NCI-H2227 (cell line): Measurements from ENCODE around the gene SLC5A12.

ENCODE experiments used
- DNase-seq: peaks from one replicate; lab custom pipeline; 2025; ENCODE audit not compliant: unreplicated experiment; lab: John Stamatoyannopoulos, UW

Gene SLC5A12, protein sequence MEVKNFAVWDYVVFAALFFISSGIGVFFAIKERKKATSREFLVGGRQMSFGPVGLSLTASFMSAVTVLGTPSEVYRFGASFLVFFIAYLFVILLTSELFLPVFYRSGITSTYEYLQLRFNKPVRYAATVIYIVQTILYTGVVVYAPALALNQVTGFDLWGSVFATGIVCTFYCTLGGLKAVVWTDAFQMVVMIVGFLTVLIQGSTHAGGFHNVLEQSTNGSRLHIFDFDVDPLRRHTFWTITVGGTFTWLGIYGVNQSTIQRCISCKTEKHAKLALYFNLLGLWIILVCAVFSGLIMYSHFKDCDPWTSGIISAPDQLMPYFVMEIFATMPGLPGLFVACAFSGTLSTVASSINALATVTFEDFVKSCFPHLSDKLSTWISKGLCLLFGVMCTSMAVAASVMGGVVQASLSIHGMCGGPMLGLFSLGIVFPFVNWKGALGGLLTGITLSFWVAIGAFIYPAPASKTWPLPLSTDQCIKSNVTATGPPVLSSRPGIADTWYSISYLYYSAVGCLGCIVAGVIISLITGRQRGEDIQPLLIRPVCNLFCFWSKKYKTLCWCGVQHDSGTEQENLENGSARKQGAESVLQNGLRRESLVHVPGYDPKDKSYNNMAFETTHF

DNA sequence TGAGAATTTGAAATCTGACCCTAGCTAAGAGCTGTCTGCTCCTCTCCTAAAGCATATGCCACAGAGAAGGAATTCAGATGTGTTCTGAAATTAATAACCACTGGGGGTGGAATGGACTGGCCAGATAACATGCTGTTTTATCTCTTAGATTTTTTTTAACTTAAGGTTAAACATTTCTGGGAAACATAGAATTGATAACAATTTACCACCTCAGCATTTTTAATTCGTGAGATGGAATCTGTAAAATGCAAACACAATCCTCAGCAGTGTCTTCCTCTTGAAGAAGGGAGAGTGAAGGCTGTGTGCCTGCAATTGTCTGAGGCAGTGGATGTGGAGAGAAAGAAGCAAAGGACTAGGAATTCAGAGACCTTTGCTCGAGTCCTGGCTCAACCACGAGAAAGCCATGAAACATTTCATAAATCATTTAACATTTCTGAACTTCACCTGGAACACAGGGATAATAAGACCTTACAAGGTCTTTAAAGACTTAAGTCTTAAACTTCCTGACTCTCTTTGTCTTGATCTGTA, at the start of gene SLC5A12:
Gene SLC5A12 (minus strand): TSS at position 113 of the 528 bp plus-strand sequence. CDS start 346 bp downstream, outside the sequence.
- DNase-seq: no peak

DNA sequence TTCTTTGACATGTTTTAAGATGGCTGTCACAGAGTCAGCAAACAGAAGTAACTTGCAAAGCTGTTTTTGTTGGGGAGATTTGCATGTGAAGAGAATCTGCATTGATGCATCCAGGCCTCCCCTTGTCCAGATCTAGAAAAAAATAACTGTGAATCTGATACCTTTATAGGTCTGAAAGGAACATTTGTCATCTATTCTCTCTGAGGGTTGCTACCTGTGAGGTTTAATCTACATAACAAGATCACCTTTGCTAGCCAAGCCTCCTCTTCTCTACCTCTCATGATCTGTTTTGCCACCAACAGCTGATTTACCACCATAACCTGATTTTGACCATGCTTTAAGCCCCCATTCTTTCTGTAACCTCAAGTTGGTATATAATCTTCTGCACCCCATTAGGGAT, 47.2 kb upstream of the SLC5A12 start:
- no peak for DNase-seq

DNA sequence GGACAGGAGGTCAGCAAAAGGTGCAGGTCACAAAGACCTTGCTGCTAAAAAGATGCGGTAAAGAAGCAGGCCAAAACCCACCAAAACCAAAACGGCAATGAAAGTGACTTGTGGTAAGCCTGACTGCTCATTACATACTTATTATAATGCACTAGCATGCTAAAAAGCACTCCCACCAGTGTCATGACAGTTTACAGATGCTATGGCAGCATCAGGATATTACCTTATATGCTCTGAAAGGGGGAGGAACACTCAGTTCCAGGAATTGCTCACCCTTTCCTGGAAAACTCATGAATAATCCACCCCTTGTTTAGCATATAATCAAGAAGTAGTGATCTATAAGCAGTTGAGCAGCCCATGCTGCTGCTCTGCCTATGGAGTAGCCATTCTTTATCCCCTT, 45.2 kb upstream of the SLC5A12 start:
- DNase-seq: no peak

DNA sequence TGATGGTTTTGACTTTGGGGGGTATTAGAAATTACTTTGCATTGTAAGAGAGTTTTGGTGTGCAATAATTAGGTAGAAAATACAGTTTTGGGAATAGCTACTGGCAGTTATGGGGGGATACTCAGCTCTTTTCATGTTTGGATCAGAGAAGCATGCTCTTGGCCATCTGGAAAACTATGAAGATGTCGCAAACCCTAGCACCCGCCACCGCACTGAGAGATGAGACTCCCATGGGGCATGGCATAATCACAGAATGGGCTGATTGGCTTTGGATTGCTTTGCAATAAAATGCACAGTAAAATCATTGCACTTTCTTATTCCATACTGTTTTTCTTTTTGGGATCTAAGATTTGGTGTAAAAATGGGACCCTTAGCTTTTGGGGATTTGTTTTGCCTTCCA, 43.5 kb upstream of the SLC5A12 start:
- DNase-seq: no peak

DNA sequence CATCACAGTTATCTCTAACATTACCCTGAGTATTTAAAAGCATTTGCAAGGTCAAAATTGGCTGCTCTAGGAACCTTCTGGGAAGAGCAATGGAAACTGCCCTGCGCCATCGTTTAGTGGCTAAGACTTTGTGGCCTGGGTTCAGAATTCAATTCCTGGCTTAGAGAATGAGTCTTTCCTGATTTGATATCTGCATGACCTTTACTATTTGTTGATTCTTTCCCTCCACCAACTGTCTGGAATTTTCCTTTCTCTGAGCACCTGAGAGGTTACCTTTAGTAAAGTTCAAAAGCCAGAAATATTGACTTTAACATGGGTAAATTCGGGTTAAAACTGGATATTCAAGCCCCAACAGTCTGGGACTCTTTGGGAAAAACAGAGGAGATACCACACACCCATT, 43.0 kb upstream of the SLC5A12 start:
- no peak for DNase-seq

DNA sequence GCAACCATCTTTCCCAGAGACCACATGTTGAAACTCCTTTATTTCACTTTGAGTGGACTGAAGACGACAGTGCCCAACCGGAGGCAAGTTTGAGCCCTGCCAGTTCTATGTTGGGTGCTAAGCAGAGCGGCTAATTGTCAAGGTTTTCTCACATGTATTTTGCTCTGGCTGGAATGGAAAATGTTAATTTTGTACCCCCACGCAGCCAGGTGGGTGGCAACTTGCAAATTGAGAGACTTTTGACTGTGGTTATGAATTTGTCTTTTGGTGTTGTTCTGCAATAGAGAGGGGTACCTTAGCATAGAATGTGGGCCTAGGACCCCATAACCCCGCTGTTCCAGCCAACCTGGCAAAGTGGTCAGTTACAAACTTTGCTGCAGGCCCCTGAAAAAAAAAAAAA, 42.5 kb upstream of the SLC5A12 start:
- no peak for DNase-seq

DNA sequence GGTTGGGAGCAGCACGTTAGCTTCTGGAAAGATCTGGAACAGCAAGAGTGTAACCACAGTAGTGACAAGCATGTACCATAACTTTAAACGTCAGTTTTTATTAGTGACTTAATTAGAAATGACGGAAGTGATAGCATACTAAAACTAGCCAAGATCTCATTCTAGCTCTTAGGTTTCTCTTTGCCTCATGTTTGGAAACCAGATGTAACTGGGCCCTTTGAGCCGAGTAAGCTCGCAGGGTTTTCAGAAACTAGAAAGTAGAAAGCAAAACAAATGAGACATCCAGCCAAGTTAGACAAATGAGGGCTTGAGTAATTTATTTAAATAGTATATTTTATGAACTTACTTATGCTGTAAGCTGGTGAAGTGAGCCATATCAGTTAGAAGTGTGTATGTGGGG, 40.2 kb upstream of the SLC5A12 start:
- no peak for DNase-seq

DNA sequence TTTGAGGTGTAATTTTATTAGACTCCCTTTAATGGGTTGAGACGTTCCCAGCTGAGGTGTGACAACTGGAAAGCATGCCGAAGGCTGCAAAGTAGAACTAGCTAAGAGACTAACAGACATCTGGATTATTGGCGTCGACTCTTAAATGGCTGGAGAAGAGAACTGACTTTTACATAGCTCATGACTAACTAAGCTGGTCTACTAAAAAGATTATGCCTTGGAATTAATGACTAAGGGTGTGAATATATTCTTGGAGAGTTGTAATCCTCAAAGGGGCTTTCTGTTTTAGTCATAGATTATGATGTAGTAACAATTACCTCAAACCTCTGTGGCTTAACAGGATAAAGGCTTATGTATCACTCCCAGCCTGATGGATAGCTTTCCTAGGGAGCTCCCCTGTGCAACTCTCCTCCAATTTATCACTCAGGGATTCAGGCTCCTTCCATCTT, 39.5 kb upstream of the SLC5A12 start:
- no peak for DNase-seq

DNA sequence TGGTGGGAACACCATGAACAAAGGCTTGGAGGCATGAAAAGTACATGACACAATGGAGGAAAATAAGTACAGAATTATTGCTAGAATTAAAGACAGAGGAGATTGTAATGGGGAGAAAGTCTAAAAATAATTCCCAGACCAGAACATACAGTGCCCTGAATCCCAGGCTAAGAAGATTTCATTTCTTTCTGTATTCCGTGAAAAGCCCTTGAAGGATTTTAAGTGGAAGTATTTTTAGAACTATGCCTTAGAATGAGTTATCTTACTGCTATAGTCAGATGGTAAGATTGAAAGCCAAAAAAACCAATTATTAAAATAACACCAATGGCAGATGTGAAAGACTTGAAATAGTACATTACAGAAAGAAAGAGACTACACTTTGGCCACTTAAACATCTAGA, 36.1 kb upstream of the SLC5A12 start:
- no peak for DNase-seq

DNA sequence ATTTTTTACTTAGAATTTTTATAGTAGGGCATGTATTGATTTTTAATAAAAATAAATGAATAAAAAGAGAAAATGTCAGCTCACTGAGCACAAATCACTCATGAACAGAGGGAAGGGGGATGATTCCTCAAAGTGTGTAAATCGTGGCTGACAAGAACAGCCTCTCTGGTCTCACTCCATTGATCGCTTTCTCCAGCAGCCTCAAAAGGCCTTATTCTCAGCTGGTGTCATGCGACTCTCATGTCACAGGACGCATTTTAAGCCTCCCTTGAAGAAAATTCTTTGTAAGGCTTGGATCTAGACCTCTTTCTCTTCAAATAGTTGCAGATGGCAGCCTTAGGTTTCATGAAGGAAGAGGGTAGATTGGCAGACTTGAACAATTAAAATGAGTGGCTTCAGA, 33.9 kb upstream of the SLC5A12 start:
- DNase-seq: no peak

DNA sequence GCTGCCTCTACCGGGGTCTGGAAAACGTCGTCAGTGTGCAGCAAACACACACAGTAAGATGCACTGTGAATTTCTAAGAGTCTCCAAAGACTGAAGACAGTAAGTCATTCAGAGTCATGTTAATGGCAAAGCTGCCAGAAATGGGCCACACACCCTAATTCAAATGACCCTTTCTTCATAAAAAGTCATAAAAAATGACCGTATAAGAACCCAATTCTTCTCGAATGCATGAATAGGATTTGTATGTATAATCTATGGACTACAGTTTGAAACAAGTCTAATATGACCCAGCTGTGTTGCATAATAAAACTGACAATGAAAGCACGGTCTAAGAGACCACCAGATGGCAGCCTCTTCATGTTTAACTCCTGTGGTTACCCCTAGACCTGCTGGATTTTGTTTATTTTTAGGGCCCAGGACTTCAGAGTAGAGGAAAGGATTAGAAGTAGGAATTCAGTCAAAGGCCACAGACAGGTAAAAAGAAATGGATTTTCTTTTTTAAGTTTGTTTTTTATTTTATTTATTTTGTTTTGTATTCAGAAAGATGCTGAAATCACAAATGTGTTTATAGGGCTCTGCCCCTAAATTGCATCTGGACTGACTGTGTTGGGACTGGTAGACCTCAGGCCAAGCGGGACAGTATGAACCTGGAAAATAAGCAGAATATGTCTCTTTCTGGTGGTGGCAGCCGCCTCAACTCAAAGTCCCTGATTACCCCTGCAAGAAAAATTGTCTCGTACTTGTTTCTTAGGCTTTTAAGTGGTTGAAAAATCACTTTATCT, 32.1 kb upstream of the SLC5A12 start:
- peak; percentile 67 for DNase-seq

DNA sequence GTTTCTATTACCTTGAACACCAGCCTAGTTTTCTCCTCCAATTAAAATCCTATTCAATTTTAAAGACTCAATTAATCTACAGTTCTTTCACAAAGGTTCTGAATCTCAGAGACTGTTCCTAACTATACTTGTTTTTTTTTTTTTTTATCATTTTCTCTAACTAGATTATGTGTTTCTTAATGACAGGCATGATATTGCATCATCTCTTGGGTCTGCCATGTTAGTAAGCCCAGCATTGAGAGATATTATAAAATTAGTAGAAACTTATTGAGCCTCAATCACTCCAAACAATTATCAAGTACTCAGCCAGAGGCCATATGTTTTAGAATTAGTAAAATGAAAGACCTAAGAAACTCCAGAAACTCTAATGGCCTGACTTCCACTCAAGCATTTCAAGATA, 28.1 kb upstream of the SLC5A12 start:
- no peak for DNase-seq

DNA sequence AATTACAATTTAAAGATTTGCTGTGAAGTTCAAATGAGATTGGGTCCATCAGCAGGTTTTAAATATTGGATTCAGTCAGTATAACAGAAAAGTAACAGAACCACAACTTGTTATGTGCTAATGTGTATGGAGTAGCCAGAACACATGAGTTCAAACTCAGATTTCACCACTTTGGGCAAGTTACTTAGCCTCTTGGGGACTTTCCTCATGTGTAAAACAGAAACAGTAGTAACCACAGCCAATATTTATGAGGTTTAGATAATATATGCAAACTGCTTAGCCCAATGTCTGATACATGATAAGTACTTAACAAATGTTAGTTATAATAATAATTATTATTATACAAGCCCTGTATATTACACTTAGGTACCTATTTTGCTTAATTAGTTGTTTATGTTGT, 21.8 kb upstream of the SLC5A12 start:
- DNase-seq: no peak

DNA sequence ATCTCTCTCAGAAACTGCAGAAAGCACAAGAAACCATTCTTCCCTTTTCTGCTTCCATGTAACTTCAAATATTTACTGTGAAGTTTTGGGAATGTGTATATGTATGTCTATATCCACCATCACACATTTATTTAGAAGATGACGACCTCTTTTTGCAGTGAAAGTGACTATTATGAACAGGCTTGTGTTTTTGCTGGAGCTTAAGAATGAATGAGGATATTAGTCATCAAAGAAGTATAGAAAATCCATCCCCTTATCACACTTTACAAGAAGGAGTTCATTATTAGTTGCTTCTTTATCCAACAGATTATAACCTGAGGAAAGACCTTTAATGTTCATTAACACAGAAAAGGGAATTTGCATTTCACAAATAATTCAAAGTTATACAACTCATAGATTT, 21.1 kb upstream of the SLC5A12 start:
- no peak for DNase-seq

DNA sequence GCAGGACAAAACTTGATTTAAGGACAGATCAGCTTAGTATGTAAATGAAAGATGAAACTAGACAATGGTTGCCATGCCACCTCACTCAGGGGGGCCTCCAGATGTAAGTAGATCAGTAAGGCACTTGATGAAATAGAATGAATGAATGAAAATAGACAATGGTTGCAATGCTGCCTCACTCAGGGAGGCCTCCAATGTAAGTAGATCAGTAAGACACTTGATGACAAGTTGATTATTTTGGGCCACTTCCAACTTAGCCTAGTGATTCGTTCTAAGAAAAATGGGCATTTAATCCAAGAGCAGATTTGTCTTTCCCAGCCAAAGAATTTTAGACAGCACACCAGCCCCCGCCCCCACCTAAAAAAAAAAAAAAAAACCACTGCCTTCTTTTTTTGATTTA, 19.2 kb upstream of the SLC5A12 start:
- no peak for DNase-seq

DNA sequence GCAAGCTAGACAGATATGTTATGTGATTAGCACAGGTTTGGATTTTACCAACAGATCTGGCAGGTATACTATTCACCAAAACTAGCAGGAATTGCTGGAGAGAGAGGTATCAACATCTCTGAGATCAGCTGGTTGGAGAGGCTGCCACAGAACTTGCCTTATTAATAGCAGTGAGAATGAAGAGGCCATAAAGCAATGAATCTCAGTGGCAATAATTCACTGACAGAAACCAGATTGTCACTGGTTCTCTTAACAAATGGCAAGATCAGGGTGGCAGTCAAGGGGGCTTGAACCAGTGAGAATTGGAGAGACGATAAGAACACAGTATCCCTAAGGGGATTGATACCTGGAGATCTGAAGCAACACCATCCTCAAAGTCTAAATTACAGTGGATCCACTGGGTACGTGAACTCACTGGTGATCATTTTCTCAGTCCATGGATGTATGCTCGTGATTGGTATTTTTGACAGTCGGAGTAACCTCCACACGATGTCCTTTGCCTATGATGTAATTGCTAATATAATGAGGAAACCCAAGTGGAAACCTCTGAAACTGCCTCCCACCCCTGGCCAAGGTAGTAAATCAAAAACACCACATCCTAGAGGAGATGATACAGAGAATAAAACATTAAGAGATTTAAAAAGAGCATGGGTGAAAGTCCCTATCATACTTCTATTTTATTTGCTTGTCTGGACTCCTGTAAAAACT, 17.7 kb upstream of the SLC5A12 start:
- no peak for DNase-seq

DNA sequence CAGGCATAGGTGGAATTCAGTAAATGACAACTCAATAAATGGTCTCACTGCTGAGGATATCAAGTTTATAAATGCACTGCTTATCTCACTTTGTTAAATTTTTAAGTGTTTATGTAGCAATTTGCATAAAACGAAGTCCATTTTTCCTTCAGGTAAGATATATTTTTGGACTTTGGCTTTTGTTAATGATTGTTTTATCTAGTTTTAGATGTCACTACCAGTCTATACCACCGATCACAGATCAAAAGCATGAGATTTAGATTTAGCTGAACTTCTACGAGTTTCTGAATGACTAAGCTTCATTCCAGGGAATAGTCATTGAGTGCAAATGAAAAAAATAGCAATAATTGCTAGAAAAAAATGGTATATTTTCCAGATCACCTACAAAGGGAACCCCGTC, 12.8 kb upstream of the SLC5A12 start:
- DNase-seq: no peak

DNA sequence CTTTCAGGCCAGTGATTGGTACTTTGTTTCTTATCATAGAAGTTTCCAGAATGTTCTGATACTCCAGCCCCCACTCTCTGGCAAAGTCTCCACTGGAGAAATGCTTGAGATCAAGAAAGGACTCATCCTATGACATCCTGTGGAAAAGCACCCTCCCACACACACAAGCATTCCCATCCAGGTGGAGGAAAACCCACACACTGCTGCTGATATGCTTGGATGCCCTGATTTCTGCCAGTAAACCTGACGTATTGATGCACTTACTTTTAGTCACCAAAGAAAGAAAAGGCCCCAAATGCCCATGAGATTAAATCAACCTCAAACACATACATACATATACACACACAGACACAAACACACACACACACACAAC, 9.2 kb upstream of the SLC5A12 start:
- no peak for DNase-seq

DNA sequence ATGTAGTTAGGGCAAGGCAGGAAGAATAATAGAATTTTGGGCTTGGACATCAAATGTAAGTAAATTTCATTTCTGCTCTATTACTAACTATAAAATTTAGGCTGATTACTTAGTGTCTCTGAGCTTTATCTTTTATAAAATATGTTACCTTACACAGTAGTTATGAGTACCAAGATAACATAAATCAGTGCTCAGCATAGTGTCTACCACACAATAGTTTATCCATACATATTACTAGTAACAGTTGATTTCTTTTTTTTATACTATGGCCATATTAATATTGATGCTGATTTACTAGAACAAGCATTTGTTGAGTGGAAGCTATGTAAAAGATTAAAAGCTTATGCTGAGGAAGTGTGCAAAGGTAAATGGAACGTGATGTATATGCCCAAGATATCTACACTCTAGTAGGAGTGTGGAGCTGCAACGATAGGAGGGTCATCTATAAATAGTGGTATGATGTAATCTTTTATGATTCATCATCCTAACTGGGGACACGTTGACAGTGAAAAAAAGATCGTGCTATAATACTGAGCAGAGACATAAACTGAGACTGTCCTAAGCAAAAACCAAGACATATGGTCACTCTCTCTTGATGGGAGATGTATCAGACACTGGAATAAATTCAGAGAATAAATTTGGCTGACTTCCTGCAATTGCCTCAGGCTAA, 8.7 kb upstream of the SLC5A12 start:
- no peak for DNase-seq

DNA sequence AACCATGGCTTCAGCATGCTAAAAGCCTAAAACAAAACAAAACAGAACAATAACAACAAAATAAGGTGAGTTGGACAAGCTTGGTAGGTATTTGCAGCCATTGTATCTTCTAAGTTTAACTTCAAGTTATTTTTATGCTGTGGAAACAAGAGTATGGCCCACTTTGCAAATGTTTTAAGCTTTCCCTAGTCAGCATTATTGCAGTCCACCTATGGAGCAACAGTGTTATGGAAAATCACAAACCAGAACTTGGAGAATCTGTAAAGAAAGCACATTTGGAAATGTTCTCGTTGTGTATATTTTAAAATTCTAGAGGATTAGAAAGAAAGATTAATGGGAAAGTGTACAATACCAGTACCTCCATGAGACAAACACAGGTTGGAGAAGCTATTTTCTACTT, 7.4 kb upstream of the SLC5A12 start:
- no peak for DNase-seq

DNA sequence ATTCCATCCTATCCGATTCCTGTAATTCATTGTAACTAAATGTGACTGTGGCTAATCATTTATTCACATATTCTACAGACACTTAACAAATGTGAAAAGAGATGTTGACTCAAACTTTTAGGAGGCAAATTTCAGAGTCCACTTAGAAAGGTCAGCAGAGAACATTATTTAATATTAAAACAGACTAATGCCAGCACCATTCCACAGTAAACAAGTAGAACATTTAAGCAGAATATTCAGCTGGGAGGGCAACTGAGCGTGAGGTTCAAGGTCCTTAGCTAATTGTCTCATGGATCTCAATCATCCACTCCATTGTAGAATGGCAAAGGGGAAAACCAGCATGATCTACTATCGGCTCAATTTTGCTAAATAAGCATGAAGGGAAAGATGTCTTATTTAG, 5.1 kb upstream of the SLC5A12 start:
- no peak for DNase-seq
